CD14-positive monocyte (primary cell): ENCODE results near the gene PRDX5. TPM values are rescaled to one million over a fixed set of nuclear protein-coding genes. Genes with fewer than 3 reads are reported as not detected.

Source experiments
- DNase-seq, 3 donors: peaks; one replicate each; pipeline ENCODE4 v3.0.0-alpha.2; 2011 to 2022
- H2AFZ ChIP-seq: 2 replicates; pipeline ENCODE4 v1.6.0; 2012; ENCODE audit warnings: mild to moderate bottlenecking, low read depth, low read length, inconsistent platforms; ENCODE audit not compliant: insufficient read depth, poor library complexity, severe bottlenecking
- H3K27ac ChIP-seq, 2 donors: 1 replicate in 1 of 2; 2 replicates in 1 of 2; pipeline ENCODE4 v1.5.1; 2012 to 2013; ENCODE audit warnings: low read length in 2 of 2, control low read depth in 1 of 2, inconsistent platforms in 1 of 2, low read depth in 1 of 2, mild to moderate bottlenecking in 1 of 2
- H3K27me3 ChIP-seq, 2 donors: one replicate each; pipeline versions ENCODE4 v1.6.0 to v1.6.1; 2011 to 2013; ENCODE audit warnings: low read length in 2 of 2; ENCODE audit not compliant: control insufficient read depth in 2 of 2, insufficient read depth in 2 of 2
- H3K36me3 ChIP-seq, 2 donors: replicated peaks in 1 of 2; 1 replicate in 1 of 2; 2 replicates in 1 of 2; pipeline versions ENCODE4 v1.5.1 to v1.6.1; 2012 to 2013; ENCODE audit warnings: low read length in 2 of 2, control low read depth in 1 of 2, inconsistent platforms in 1 of 2, mild to moderate bottlenecking in 1 of 2; ENCODE audit not compliant: insufficient read depth in 2 of 2, control insufficient read depth in 1 of 2
- H3K4me1 ChIP-seq, 2 donors: 1 replicate in 1 of 2; 2 replicates in 1 of 2; pipeline versions ENCODE4 v1.5.1 to v1.6.1; 2012 to 2013; ENCODE audit warnings: low read length in 2 of 2, control low read depth in 1 of 2, inconsistent platforms in 1 of 2, mild to moderate bottlenecking in 1 of 2, moderate library complexity in 1 of 2; ENCODE audit not compliant: insufficient read depth in 2 of 2, control insufficient read depth in 1 of 2
- H3K4me2 ChIP-seq: replicated peaks from 2 replicates; pipeline ENCODE3; 2012; ENCODE audit warnings: low read length, moderate library complexity, mild to moderate bottlenecking; ENCODE audit not compliant: poor library complexity, severe bottlenecking; ENCODE audit errors: extremely low read depth
- H3K4me3 ChIP-seq, 3 experiments: fragments of 200-600 bp in 1 of 3; sonication (generic) in 1 of 3; replicated peaks in 1 of 3; 1 replicate in 2 of 3; 2 replicates in 1 of 3; pipeline ENCODE4 v1.5.1; 2011 to 2013; ENCODE audit warnings: low read length in 3 of 3, mild to moderate bottlenecking in 3 of 3, control low read depth in 2 of 3, low read depth in 2 of 3, inconsistent platforms in 1 of 3, moderate library complexity in 1 of 3
- H3K79me2 ChIP-seq: 2 replicates; pipeline ENCODE4 v1.6.0; 2012; ENCODE audit warnings: mild to moderate bottlenecking, control low read depth, inconsistent platforms, low read length, moderate library complexity; ENCODE audit not compliant: insufficient read depth
- H3K9ac ChIP-seq: 2 replicates; pipeline ENCODE4 v1.6.0; 2017; ENCODE audit warnings: low read length, mild to moderate bottlenecking; ENCODE audit not compliant: insufficient read depth, poor library complexity, severe bottlenecking
- H3K9me3 ChIP-seq, 2 donors: replicated peaks in 1 of 2; 1 replicate in 1 of 2; 2 replicates in 1 of 2; pipeline versions ENCODE4 v1.5.1 to v1.6.1; 2012 to 2013; ENCODE audit warnings: low read length in 2 of 2, control low read depth in 1 of 2; ENCODE audit not compliant: control insufficient read depth in 1 of 2, insufficient read depth in 1 of 2
- H4K20me1 ChIP-seq: 2 replicates; pipeline ENCODE4 v1.6.0; 2012; ENCODE audit warnings: mild to moderate bottlenecking, low read length, control low read depth, moderate library complexity; ENCODE audit not compliant: insufficient read depth
- H3K27ac Mint-ChIP-seq, 7 donors: one replicate each; pipeline ENCODE4 v1.8.0; 2020; ENCODE audit warnings: mild to moderate bottlenecking in 7 of 7, mixed read lengths in 7 of 7, moderate library complexity in 6 of 7, inconsistent platforms in 2 of 7
- H3K27me3 Mint-ChIP-seq, 3 donors: one replicate each; pipeline ENCODE4 v1.8.0; 2021 to 2022; ENCODE audit warnings: low read depth in 3 of 3, mild to moderate bottlenecking in 3 of 3, mixed read lengths in 3 of 3, moderate library complexity in 3 of 3, inconsistent platforms in 1 of 3
- H3K36me3 Mint-ChIP-seq, 2 donors: one replicate each; pipeline ENCODE4 v1.8.0; 2020; ENCODE audit warnings: mixed read lengths in 2 of 2, inconsistent platforms in 1 of 2, mild to moderate bottlenecking in 1 of 2
- H3K4me1 Mint-ChIP-seq: one replicate; pipeline ENCODE4 v1.8.0; 2020; ENCODE audit warnings: mild to moderate bottlenecking, mixed read lengths
- H3K4me3 Mint-ChIP-seq, 2 donors: one replicate each; pipeline ENCODE4 v1.8.0; 2020; ENCODE audit warnings: mild to moderate bottlenecking in 2 of 2, mixed read lengths in 2 of 2, moderate library complexity in 1 of 2
- H3K9me3 Mint-ChIP-seq, 7 donors: one replicate each; pipeline ENCODE4 v1.8.0; 2020 to 2022; ENCODE audit warnings: mixed read lengths in 7 of 7, mild to moderate bottlenecking in 6 of 7, moderate library complexity in 6 of 7, inconsistent platforms in 2 of 7
- CTCF ChIP-seq: fragments of 200-600 bp; IDR thresholded peaks from one replicate; pipeline ENCODE4 v1.8.0; 2022; ENCODE audit warnings: antibody characterized with exemption, mild to moderate bottlenecking
- WGBS: methylation state at CpG from one replicate; pipeline ENCODE4 v1.1.5; 2013; ENCODE audit warnings: missing lambda C conversion rate; ENCODE audit not compliant: insufficient coverage; 5-methylcytosine and 5-hydroxymethylcytosine counted together
- intact Hi-C, 2 donors: fragments of 100-400 bp; cut with micrococcal nuclease; formaldehyde crosslinking; loops; one replicate each; pipeline versions ENCODE4 v1.15.0 to v1.15.1; 2023
- polyA plus RNA-seq, 3 donors: library from polyadenylated mRNA; depleted of rRNA in 1 of 3; unstranded in 2 of 3; stranded (reverse) in 1 of 3; fragments of 300-500 nt in 2 of 3; fragments of >200 nt in 1 of 3; fragmentation: Illumina TruSeq in 2 of 3; gene quantifications; 1 replicate in 2 of 3; 2 replicates in 1 of 3; pipeline ENCODE4 v1.2.3, GENCODE V29; 2012 to 2021

The PRDX5 gene
- polyA plus RNA-seq, 3 donors: 136 to 318 (median 286) TPM

- H3K4me1 ChIP-seq: peaks cover 34 to 42% of the 10 kb centered on the region in 2 donors
- H4K20me1 ChIP-seq: no peaks in the 10 kb centered on the region
- Mint-ChIP-seq H3K27ac (peak within 1 kb of the TSS; percentile 59 to 92 (median 85)), H3K9me3 (peaks cover 0 to 32% (median 9%) of the 10 kb centered on the region in 7 donors), H3K4me1 (peaks cover 42% of the 10 kb centered on the region), H3K27me3 (peaks cover 63 to 73% (median 72%) of the 10 kb centered on the region in 3 donors), H3K36me3 (peaks cover 5 to 16% of the 10 kb centered on the region in 2 donors), H3K4me3 (peak within 1 kb of the TSS; percentile 75 to 91)
- no peak for TF ChIP-seq CTCF
- H3K4me2 ChIP-seq: peak within 1 kb of the TSS; percentile 81
- H3K9ac ChIP-seq: peak within 1 kb of the TSS; percentile 53
- H3K9me3 ChIP-seq: peaks cover 3 to 29% of the 10 kb centered on the region in 2 donors
- intact Hi-C loops: loop anchor here (2.0 to 5.0 kb wide), 4 partner anchors 15 to 58 kb away; partner anchors contain the start of genes BAD (in 1 of the 2), FKBP2 (in 1 of the 2), GPR137 (in 1 of the 2) and PLCB3 (in 1 of the 2)
- WGBS: 2% methylated on average over 45 of the region's 54 CpGs
- H3K27me3 ChIP-seq: peaks cover 51 to 59% of the 10 kb centered on the region in 2 donors
- no peak for DNase-seq
- peak within 1 kb of the TSS; percentile 2 to 68 (median 12) for H3K4me3 ChIP-seq
- H2AFZ ChIP-seq: peak within 1 kb of the TSS; percentile 70
- peak within 1 kb of the TSS; percentile 49 to 62 for H3K27ac ChIP-seq
- no peaks in the 10 kb centered on the region for H3K36me3 ChIP-seq
- H3K79me2 ChIP-seq: no peaks in the 10 kb centered on the region
These were observed 17.9 kb upstream of the PRDX5 start, which contains the start of gene CATSPERZ for GRCh38 chr11:64299847-64300648. TSS of gene CATSPERZ (plus strand) at chr11:64300358. CDS start at chr11:64300411, 53 bp downstream.
